ENCODE measurements around the gene MMP7. TPM values are rescaled to one million over a fixed set of nuclear protein-coding genes. Genes with fewer than 3 reads are reported as not detected.
A peak's percentile ranks its signal among the peaks of the same experiment; 100 is the strongest.

MMP7 gene
- total RNA-seq, 1 donor from 2014 or later, result not detected

DNA sequence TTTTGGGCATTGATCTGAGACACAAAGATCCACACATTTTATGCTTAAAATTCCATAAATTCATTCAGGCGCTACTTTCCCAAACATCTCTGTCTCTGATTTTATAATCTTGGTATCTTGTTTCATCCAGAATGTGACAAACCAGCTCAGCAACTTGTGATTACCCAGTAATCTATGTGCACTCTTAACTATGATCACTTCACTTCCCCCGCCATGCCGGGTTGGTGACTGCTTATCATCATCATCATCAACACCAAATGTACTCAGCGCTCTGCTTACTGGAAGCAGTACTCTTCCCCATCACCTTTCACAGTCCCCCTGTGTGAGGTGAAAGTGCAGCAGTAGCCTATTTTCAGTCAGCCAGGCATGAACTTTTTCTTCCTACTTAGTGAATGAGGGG lies 15.2 kb upstream of the MMP7 start:
- H3K4me3 Mint-ChIP-seq (ENCODE audit: unreplicated experiment), result no peak overlapping the region
- no peaks in the 10 kb centered on the region for H3K27me3 Mint-ChIP-seq (ENCODE audit: unreplicated experiment)
- TF ChIP-seq, protein P1, sequence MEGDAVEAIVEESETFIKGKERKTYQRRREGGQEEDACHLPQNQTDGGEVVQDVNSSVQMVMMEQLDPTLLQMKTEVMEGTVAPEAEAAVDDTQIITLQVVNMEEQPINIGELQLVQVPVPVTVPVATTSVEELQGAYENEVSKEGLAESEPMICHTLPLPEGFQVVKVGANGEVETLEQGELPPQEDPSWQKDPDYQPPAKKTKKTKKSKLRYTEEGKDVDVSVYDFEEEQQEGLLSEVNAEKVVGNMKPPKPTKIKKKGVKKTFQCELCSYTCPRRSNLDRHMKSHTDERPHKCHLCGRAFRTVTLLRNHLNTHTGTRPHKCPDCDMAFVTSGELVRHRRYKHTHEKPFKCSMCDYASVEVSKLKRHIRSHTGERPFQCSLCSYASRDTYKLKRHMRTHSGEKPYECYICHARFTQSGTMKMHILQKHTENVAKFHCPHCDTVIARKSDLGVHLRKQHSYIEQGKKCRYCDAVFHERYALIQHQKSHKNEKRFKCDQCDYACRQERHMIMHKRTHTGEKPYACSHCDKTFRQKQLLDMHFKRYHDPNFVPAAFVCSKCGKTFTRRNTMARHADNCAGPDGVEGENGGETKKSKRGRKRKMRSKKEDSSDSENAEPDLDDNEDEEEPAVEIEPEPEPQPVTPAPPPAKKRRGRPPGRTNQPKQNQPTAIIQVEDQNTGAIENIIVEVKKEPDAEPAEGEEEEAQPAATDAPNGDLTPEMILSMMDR (IDR thresholded peaks at IDR 0.05), result no peak
- DNase-seq (ENCODE audit: extremely low spot score, unreplicated experiment), result no peak
- H3K4me1 Mint-ChIP-seq (ENCODE audit: unreplicated experiment), result peaks cover 7% of the 10 kb centered on the region
- no peaks in the 10 kb centered on the region for H3K36me3 Mint-ChIP-seq (ENCODE audit: unreplicated experiment)
- H3K9me3 Mint-ChIP-seq (ENCODE audit: unreplicated experiment), result peaks cover 3% of the 10 kb centered on the region
- H3K27ac Mint-ChIP-seq (ENCODE audit: unreplicated experiment), result no peak overlapping the region

DNA sequence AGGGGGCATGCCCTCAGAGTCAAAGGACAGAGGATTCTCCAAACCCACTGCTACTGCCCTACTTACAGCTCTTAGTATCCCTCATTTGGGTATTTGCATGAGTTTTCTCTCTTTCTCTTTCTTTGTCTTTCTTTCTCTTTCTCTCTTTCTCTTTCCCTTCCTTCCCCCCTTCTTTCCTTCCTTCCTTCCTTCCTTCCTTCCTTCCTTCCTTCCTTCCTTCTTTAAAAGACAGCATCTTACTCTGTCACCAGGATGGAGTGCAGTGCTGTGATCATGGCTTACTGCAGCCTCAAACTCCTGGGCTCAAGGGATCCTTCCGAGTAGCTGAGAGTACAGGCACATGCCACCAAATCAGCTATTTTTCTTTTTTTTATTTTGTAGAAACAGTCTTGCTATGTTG lies 14.0 kb upstream of the MMP7 start:
- Mint-ChIP-seq H3K36me3 (ENCODE audit: unreplicated experiment) (no peaks in the 10 kb centered on the region), H3K27me3 (ENCODE audit: unreplicated experiment) (no peaks in the 10 kb centered on the region), H3K27ac (ENCODE audit: unreplicated experiment) (no peak overlapping the region), H3K9me3 (ENCODE audit: unreplicated experiment) (peaks cover 3% of the 10 kb centered on the region), H3K4me1 (ENCODE audit: unreplicated experiment) (peaks cover 7% of the 10 kb centered on the region), H3K4me3 (ENCODE audit: unreplicated experiment) (no peak overlapping the region)
- no peak for DNase-seq (ENCODE audit: extremely low spot score, unreplicated experiment)
- TF ChIP-seq, protein P1 (IDR thresholded peaks at IDR 0.05), result no peak

DNA sequence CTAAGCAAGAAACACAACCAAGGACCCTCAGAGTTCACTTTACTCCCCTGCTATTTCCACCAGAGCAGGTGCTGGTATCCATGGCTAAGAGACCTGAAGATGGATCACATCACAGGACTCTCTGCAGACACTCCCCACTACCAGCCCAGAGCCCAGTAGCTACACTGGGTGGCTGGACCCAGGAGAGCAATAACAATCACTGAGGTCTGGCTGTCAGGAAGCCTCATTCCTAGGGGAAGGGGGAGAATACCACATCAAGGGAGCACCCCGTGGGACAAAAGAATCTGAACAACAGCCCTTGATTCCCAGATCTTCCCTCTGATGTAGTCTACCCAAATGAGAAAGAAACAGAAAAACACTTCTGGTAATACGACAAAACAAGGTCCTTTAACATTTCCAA lies 9.0 kb upstream of the MMP7 start:
- H3K9me3 Mint-ChIP-seq (ENCODE audit: unreplicated experiment), result peaks cover 3% of the 10 kb centered on the region
- no peaks in the 10 kb centered on the region for H3K4me1 Mint-ChIP-seq (ENCODE audit: unreplicated experiment)
- H3K36me3 Mint-ChIP-seq (ENCODE audit: unreplicated experiment), result no peaks in the 10 kb centered on the region
- TF ChIP-seq, protein P1 (IDR thresholded peaks at IDR 0.05), result no peak
- peaks cover 22% of the 10 kb centered on the region for H3K27me3 Mint-ChIP-seq (ENCODE audit: unreplicated experiment)
- DNase-seq (ENCODE audit: extremely low spot score, unreplicated experiment), result no peak
- H3K27ac Mint-ChIP-seq (ENCODE audit: unreplicated experiment), result no peak overlapping the region
- H3K4me3 Mint-ChIP-seq (ENCODE audit: unreplicated experiment), result no peak overlapping the region

DNA sequence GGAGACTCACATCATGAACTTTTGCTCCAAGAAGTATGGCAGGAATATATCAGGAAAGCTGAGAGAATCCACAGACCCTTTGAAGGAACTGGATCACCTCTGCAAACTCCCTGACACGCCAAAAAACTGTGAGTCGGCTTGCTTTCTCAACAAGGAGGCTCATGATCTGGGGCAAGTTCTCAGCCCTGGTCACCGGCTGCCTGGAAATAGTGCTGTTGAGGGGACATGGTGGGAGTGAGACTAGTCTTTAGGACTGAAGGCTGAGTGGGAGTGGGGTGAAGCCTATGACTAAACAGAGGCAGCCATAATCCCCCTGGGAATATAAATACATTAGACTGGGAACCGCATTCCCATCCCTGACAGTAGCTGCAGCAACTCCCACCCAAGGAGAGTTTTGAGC lies 8.4 kb upstream of the MMP7 start:
- H3K36me3 Mint-ChIP-seq (ENCODE audit: unreplicated experiment), result no peaks in the 10 kb centered on the region
- H3K4me1 Mint-ChIP-seq (ENCODE audit: unreplicated experiment), result no peaks in the 10 kb centered on the region
- H3K27ac Mint-ChIP-seq (ENCODE audit: unreplicated experiment), result no peak overlapping the region
- H3K27me3 Mint-ChIP-seq (ENCODE audit: unreplicated experiment), result peaks cover 27% of the 10 kb centered on the region
- peaks cover 3% of the 10 kb centered on the region for H3K9me3 Mint-ChIP-seq (ENCODE audit: unreplicated experiment)
- TF ChIP-seq, protein P1 (IDR thresholded peaks at IDR 0.05), result no peak
- H3K4me3 Mint-ChIP-seq (ENCODE audit: unreplicated experiment), result no peak overlapping the region
- DNase-seq (ENCODE audit: extremely low spot score, unreplicated experiment), result no peak

DNA sequence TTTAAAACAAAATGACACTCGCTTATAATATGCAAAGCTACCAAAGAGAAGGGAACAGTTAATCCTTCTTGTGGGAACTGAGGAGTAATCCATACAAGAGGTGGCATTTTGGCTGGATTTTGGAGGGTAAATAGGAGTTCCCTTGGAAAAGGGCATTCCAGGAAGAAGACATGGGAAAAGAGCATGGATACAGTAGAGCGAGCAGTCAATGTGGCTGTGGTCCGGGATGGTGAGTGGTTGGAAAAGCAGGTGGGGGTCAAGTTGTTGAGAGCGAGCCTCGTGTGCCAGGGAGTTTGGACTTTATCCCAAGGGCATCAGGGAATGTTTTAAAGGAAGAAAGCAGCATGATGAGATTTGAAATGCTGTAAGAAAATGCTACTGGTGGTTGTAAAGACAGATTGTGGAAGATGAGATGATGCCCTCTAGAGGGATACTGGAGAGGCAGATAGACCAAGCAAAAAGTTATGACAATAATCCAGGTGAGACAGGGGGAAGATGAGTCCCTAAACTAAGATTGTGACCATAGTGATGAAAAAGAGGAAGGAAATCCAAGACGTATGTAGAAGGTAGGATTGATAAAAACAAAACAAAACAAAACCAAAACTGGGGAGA lies 3.8 kb upstream of the MMP7 start:
- Mint-ChIP-seq H3K4me1 (ENCODE audit: unreplicated experiment) (no peaks in the 10 kb centered on the region), H3K4me3 (ENCODE audit: unreplicated experiment) (no peak overlapping the region), H3K9me3 (ENCODE audit: unreplicated experiment) (no peaks in the 10 kb centered on the region), H3K36me3 (ENCODE audit: unreplicated experiment) (no peaks in the 10 kb centered on the region), H3K27me3 (ENCODE audit: unreplicated experiment) (peaks cover 27% of the 10 kb centered on the region), H3K27ac (ENCODE audit: unreplicated experiment) (no peak overlapping the region)
- TF ChIP-seq, protein P1 (IDR thresholded peaks at IDR 0.05), result peak; percentile 16
- no peak for DNase-seq (ENCODE audit: extremely low spot score, unreplicated experiment)

All from osteocyte (in vitro differentiated cells).